ENCODE results near the gene PIEZO1. TPM values are rescaled to one million over a fixed set of nuclear protein-coding genes. Genes with fewer than 3 reads are reported as not detected.
"Not testable (repeated sequence)": the region's sequence is repeated elsewhere in the genome, so short reads cannot be mapped to it uniquely, and the experiment has no call there.

Gene PIEZO1
- total RNA-seq, 1 donor from 2014 or later: 230 TPM

DNA sequence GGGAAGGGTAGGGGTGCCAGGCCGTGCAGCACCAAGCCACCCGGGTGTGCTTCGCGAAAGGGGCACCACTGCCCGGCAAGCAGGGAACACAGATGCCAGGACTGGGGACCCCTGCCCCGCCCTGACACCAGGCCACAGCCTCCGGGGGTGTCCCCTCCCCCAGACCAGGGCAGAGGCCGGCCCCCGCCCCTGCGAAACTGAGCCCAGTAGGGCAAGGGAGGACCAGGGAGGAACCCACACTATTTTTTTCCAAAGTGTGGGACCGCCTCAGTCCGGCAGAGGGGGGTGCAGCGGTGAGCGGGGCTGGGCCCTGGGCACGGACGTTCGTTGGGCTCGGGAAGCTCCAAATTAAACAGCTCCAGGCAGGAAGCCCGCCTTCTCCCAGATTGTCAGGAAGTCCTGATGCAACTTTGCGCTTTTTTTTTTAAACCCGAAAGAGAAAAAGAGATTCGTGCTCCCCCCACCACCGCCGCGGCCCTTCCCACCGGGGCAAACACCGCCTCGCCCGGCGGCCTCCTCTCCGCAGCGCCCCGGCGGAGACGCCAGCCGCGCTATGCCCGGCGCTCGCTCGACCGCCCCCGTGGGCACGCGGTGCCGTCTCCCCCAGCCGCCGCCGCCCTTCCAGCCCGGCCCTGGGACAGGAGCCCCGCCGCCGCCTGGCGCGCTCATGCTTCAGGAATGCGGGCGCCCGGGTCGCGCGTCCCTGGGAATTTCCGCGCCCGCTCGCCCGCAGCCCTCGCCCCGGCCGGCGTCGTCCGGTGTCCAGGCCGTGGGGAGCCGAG lies 755 bp downstream of the PIEZO1 start:
- intact Hi-C loops (cut with micrococcal nuclease): loop anchor here (1.0 kb wide), 1 partner anchor 73 kb away; the partner anchor contains the start of gene TRAPPC2L

DNA sequence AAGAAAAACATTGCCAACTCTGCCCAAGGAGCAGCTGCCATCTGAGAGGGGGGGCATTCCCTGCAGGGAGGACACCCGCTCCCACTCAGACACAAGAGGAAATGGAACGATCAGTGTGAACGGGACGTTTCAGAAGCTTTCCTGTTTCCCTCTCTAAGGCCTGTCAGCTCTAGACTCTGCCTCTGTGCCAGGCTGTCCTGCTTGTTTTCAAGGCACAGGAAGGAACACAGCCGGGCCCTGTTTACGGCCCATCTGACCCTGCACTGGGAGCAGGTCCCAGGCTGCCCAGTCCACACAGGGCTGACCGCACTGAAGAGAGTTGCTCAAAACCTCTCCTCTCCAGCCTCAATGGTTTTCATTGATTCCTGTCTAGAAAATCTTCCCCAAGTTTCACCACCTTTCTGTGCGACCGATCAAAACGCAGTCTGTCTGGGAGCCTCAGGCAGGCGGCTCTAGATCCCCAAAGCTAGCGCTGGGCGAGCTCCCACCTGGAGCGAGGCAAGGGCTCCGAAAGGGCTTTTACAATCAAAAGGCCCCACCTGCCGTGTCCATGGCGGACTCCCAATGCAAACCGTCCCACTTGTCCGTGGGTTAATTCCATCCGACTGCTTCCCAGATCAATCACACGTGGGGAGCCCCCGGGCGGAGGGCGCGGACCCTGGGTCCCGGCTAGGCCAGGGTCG lies 1.5 kb downstream of the PIEZO1 start:
- intact Hi-C loops (cut with micrococcal nuclease): loop anchor here (1.0 kb wide), 1 partner anchor 74 kb away; the partner anchor contains the start of gene TRAPPC2L

DNA sequence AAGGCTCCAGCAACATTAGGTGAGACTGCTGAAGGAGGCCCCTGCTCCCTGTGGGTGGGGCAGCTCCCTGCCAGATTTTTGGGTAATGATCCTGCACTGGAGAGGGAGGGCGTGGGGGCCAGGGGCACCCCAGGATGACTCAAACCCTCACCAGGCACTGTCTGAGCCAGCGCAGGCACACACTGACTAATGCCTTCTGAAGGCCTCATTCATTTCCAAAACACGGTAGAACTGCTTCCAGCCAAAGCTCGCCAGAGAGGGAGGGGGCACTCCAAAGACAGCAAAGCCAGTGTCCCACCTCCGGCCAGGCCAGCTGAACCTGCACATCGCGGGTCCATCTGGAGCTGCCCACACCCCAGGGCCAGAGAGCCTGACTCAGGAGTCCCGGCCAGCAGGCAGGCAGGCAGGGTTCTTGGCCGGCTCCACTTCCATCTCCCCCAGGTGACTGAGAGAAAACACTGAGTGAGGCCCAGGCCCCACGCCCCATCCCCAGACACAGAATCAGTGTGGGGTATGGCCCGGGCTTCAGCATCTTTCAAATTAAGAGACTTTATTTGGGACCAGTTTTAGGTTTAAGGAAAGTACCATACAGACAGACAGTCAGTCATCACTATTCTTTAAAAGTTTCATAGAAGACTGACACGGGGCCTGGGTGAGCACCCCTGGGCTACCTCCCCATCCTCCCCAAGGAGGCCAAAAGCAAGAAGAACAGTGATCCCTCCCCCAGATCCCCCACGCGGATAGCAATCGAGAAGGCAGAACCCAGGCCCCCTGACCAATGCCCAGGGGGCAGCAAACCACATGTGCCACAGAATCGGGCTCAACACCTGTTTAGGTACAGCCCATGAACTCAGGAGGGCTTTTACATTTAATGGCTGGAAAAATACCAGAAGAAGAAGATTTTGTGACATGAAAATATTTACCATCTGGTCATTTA lies 2.3 kb downstream of the PIEZO1 start:
- intact Hi-C loops (cut with micrococcal nuclease): no loop called here

DNA sequence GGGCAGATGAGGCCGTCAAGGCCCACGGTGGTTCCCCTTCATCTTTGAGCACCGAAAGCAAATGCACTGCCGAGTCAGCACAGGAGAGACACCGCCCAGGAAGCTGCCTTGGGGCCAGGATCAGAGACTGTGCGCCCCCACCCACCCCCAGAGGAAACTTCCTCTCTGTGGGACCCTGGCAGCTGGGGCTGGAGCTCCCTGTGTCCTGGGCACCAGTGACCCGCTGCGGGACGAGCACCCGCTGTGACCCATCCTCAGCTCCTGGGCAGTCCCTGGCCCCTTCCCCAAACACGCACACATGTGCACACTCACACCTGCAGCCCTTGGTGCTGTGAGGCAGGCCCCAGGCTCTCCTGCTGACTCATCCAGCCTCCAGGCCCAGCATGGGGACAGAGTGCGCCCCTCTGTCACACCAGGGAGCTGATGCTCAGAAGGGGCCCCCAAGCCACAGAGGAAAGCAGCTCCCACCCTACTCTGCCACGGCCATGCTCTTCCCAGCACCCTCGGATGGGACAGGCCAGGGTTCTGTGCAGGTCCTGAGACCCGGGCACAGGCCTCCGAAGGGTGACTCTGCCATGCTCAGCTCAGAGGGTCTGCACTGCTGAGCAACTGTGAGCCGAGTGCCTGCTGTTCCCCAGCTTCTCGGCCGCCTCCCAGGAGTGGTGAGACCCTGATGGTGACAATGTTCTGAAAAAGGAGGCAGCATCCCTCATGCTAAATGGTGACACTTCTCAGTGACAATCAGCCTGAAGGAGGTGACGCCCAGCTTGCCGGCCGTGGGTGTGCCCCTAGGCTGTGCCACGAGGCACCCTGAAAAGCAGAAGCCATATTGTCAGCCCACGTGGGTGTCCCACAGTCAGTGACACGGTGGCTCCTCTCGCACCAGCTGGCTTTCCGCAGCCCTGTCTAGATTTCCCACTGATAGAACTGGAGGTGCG lies 3.6 kb downstream of the PIEZO1 start:
- intact Hi-C loops (cut with micrococcal nuclease): loop anchor here (1.0 to 2.0 kb wide), 4 partner anchors 31 to 100 kb away; no protein-coding TSS in a partner anchor

DNA sequence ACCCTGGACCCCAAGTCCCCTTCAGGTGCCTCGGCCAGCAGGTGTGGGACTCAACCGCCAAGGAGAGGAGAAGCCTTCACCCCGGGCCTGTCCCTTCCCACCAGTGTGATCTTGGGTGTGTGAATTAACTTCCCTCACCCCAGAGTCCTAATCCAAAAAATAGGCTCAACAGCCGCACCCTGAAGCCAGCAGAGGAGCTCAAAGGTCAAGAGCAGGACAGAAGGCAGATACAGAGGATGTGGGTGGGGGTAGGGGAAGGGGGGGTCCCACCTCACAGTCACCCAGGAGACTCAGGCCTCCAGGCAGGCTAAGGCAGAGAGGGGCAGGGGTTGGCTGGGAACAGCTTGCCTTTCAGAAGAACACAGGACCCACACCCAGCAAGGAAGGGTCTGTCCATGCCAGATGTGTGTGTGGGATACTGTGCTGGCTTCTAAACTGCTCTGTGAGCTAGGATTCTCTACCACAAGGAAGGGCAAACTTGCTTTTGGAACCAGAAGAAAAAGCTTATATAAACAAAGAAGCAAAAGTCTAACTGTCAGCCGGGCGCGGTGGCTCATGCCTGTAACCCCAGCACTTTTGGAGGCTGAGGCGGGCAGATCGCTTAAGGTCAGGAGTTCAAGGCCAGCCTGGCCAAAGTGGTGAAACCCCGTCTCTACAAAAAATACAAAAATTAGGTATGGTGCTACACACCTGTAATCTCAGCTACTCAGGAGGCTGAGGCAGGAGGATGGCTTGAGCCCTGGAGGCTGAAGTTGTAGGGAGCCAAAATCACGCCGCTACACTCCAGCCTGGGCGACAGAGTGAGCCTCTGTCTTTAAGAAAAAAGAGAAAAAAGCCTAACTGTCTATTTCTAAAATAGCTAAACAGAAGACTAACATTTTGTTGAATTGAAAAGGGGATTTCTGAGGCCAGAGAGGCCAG lies 4.6 kb downstream of the PIEZO1 start:
- intact Hi-C loops (cut with micrococcal nuclease): loop anchor here (1.0 to 2.0 kb wide), 4 partner anchors 32 to 99 kb away; no protein-coding TSS in a partner anchor

DNA sequence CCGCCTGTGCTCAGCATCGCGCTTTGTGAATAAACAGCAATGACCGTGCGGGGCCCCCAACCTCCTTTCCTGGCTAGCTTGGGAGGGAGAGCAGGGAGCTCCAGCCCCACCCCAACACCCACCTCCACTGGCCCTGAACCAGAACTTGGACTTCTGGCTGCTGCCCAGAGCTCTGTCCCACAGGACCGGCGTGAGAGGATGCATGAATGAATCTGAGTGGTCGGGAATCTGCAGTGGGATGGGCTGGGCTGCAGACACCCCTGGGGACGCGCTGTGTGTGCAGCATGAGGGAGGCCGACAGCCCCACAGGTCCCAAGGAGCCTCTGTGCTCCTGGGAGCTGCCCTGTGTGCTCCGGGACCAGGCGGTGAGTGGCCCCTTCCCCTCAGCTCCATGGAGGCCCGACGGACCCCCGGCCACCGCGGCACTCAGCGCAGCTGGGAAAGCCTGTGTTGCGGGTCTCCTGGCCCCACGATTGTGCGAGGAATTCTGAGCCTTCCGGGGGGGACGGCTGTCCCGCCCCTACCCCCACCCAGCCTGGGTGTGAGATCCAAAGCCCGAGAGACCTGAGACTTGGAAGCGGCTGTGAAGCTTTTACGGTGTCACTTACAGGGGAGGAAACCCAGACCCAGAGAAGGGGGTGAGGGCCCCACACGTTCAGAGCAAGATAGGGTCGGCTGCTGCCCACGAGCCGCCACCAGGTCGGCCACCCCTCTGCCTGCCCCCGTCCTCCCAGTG lies 5.4 kb downstream of the PIEZO1 start:
- intact Hi-C loops (cut with micrococcal nuclease): loop anchor here (2.0 kb wide), 1 partner anchor 75 kb away; no protein-coding TSS in a partner anchor

DNA sequence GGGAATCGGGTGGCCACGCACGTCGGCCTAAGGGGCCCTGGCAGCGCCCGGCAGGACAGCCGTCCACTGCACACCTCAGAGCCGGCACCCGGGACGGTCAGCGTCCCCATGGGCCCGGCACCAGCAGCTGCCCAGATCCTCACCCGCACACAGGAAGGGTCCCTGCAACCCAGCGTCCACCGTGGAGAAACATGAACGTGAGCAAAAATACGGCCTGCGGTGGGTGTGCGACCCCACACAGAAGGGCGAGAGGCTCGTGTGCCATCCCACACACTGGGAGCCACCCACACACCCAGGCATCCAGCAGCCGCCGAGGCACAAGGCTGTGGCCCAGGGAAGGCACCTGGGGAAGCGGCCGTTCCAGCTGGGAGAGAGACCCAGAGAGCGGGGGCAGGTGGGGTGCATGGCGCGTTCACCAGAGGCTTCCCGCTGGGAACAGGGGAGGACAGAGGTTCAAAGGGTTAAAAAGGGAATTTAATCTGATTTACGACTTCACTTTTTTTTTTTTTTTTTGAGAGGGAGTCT lies 6.4 kb downstream of the PIEZO1 start:
- intact Hi-C loops (cut with micrococcal nuclease): no loop called here

DNA sequence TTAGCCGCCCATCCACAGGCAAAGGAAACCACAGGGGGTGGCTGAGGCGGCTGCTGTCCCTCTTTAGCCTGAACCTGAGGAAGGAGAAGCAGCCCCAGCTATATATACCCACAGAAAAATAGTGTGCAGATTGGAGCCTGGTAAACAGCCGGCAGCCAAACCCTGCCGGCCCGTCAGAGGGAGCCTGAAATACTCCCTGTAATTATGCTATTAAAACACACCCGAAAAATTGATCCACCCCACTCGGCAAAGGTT lies 6.8 kb downstream of the PIEZO1 start:
- intact Hi-C loops (cut with micrococcal nuclease): no loop called here

DNA sequence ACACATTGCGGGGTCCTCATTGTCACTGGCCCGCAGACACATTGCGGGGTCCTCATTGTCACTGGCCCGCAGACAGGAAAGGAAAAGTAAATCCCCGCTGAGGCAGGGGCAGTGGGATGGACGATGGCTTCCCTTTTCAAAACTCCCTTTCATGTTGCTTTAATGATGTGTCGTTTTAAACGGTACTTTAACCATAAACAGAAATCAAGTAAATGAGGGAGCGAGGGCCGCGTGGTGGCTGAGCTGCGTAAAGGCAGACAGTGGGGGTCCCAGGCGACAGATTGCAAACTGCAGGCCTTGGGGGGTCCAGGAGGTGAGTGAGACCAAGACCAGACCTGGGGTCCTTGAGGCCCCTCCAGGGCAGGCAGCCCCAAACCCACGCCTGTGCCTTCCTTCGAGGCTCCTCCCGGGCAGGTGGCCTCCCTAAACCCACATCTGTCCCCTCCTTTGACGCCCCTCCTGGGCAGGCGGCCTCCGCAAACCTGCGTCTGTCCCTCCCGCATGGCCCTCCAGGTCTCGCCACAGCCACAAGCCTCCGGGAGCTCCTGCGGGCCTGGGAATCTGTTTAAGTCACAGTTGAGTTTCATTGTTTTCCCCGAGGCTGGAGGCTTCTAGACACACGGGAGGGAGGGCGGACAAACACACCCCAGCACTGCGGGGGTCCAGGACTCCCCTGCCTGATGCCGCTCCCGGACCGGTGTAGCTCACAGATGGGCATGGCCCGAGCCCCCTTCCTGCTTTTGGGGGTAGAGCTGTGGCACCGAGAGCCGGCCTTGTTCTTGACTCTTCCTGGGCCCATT lies 7.3 kb downstream of the PIEZO1 start:
- intact Hi-C loops (cut with micrococcal nuclease): no loop called here

DNA sequence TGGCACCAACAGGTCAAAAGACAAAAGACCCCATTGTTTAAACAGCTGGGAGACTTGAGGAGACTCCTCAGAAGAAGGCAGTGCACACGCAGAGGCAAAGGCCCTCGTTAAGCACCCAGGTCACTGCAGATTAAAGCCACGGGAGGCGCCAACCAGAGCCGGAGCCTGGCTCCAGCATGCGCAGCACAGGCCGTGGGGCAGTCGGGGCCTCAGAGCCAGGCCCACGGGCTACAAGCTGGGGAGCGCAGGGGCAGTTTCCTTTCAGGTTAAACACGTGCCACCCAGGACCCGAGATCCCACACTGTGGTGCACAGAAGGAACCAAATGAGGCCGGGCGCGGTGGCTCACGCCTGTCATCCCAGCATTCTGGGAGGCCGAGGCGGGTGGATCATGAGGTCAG lies 9.2 kb downstream of the PIEZO1 start:
- intact Hi-C loops (cut with micrococcal nuclease): no loop called here

DNA sequence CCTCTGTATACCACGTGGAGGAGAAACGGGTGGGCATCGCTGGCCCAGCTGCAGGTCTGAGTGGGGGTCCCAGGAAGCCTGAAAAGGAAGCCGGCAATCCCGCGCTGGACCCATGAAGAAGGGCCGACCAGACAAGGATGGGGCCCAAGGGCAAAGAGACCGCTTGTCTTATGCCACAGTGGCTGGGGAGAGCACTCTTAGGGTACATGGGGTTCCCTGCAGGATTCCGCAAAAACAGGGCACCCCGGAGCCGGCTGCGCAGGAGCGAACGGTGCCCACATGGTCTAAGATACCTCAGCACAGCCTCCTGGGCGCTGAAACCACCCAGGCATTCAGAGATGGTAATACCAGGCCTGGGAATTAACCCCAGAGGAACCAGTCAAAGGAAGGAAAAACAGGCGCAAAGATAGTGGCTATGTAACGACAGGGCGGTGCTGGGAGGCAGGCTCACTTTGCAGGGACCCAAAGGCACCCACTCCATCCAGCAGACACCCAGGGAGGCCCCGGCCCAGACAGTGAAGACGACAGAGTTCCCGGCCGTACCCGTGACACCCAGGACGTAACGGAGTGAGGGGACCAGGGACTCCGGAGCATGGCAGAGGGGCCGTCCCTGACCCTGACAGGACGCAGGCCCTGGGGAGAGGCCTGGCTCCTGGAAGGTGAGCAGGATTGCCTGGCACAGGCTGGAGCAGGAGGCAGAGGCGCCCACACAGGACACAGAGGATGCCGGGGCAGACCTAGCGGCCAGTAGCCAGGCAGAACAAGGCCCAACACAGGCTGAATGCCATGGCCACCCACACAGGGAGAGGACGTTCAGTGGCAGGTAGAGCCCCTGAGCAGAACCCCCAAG lies 10.3 kb downstream of the PIEZO1 start:
- intact Hi-C loops (cut with micrococcal nuclease): no loop called here

DNA sequence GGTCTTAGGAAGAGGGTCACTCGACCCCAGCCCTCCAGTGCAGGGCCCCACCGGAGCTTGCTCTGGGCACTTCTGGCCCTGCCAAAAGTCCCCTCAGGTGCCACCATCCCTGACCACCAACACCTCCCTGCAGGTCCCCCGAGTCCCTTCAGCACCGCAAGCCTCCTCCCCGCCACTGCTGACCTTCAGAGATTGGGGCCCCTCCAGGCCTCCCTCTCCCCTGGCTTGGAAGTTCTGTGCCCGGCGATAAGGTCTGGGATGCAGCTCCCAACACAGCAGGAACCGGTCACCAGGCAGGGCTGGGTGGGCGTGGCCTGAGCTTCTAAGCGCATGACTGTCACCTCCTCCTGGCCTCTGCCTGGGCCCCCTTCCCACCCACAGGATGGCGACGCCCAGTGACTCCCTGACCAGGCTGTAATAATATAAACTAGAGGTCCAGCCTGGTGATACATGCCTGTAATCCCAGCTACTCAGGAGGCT lies 11.2 kb downstream of the PIEZO1 start:
- intact Hi-C loops (cut with micrococcal nuclease): no loop called here

DNA sequence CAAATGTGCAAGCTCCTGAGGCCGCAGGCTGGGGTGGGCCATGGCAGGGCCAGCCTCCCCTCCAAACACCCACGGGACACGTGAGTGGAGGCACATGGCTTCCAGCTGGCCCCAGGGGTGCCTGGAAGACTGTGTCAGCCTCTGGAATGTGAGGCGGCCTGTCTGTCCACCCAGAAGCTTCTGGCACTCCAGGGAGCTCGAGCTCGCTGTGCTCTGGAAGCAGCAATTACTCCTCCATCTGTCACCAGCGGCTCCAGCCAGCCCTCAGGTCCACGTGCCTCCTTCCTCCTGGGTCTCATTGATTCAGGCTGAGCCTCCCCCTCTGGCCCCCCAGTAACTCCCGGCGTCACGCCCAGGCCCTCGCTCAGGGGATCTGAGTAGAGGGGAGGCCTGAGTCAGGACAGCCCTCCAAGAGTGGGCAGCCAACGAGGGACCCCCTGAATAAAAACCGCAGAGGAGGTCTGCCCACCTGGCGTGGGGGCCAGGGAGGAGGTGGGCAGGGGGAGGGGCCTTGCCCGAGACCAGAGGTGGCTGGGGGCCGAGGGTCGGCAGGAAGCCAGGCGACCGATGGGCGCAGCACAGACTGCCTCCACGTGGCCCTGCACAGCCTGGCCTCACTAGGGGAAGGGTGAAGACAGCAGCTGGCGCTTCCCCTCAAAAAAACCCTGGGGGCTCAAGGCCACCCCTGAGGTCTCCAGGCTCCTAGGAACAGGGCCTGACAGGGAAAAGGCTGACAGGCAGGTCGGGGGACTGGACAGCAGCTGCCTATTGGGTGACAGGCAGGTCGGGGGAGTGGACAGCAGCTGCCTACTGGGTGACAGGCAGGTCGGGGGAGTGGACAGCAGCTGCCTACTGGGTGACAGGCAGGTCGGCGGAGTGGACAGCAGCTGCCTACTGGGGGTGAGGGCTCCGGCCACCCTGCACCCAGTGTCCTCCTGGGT lies 11.9 kb downstream of the PIEZO1 start:
- intact Hi-C loops (cut with micrococcal nuclease): no loop called here

DNA sequence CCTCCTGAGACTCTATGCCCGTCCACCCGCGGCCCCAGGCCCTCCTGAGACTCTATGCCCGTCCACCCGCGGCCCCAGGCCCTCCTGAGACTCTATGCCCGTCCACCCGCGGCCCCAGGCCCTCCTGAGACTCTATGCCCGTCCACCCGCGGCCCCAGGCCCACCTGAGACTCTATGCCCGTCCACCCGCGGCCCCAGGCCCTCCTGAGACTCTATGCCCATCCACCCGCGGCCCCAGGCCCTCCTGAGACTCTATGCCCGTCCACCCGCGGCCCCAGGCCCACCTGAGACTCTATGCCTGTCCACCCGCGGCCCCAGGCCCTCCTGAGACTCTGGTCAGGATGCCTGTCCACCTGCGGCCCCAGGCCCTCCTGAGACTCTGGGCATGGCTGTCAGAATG lies 13.2 kb downstream of the PIEZO1 start:
- intact Hi-C loops (cut with micrococcal nuclease): not testable (repeated sequence)

DNA sequence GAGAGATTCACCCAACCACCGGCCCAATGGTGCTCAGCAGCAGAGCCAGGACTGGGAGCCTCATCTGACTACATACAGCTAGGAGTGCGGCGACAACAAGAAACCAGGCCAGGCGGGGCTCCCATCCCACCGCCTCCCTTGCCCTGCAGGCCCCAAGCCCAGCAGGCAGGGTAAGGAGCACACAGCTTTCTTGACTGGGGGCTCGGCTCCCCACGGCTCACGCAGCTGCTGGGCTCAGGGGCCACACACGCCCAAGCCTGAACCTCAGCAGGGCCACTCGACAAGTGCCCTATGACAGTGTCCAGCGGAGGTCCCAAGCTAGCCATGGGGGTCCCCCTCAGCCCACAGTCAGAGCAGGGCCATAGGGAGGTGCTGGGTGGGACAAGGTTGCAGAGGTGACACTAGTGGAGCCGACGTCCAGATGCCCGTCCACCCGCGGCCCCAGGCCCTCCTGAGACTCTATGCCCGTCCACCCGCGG lies 13.7 kb downstream of the PIEZO1 start:
- intact Hi-C loops (cut with micrococcal nuclease): no loop called here
